T1000 (cell line): ENCODE measurements around the gene NTN4.
A peak's percentile ranks its signal among the peaks of the same experiment; 100 is the strongest.
"Not testable (repeated sequence)": the region's sequence is repeated elsewhere in the genome, so short reads cannot be mapped to it uniquely, and the experiment has no call there.

Experiments used
- DNase-seq: peaks from one replicate; lab custom pipeline; 2025; ENCODE audit warnings: mixed read lengths; lab: John Stamatoyannopoulos, UW

The NTN4 gene

GRCh38 chr12:95654665-95655064, 135.9 kb downstream of the NTN4 start:
- not testable (repeated sequence) for DNase-seq

- DNase-seq = peak; percentile 46
Measured at GRCh38 chr12:95653771-95654546, 136.6 kb downstream of the NTN4 start.

GRCh38 chr12:95651681-95652080, 138.9 kb downstream of the NTN4 start:
- no peak for DNase-seq

- DNase-seq = peak; percentile 80
Measured at GRCh38 chr12:95648990-95649791, 141.4 kb downstream of the NTN4 start.

GRCh38 chr12:95646781-95647190, 143.8 kb downstream of the NTN4 start:
- DNase-seq = no peak

- no peak for DNase-seq
Measured at GRCh38 chr12:95643256-95643655, 147.3 kb downstream of the NTN4 start.

- DNase-seq = no peak
Measured at GRCh38 chr12:95642583-95642982, 148.0 kb downstream of the NTN4 start.

- no peak for DNase-seq
Measured at GRCh38 chr12:95641299-95641952, 149.1 kb downstream of the NTN4 start.

GRCh38 chr12:95640516-95640915, 150.0 kb downstream of the NTN4 start:
- DNase-seq = no peak

- no peak for DNase-seq
Measured at GRCh38 chr12:95637471-95638155, 153.0 kb downstream of the NTN4 start.

GRCh38 chr12:95637010-95637409, 153.6 kb downstream of the NTN4 start:
- DNase-seq = no peak

- no peak for DNase-seq
Measured at GRCh38 chr12:95634622-95635621, 155.6 kb downstream of the NTN4 start.

- DNase-seq = no peak
Measured at GRCh38 chr12:95633732-95634465, 156.7 kb downstream of the NTN4 start.

GRCh38 chr12:95633049-95633731, 157.4 kb downstream of the NTN4 start:
- DNase-seq = peak; percentile 67

- DNase-seq = no peak
Measured at GRCh38 chr12:95630496-95630895, 160.1 kb downstream of the NTN4 start.

GRCh38 chr12:95629392-95629791, 161.2 kb downstream of the NTN4 start:
- no peak for DNase-seq

- no peak for DNase-seq
Measured at GRCh38 chr12:95626854-95627253, 163.7 kb downstream of the NTN4 start.

- DNase-seq = no peak
Measured at GRCh38 chr12:95625012-95625411, 165.6 kb downstream of the NTN4 start.

GRCh38 chr12:95624589-95624988, 166.0 kb downstream of the NTN4 start:
- no peak for DNase-seq
